ENCODE data around the gene LRRC75A. TPM values are rescaled to one million over a fixed set of nuclear protein-coding genes. Genes with fewer than 3 reads are reported as not detected.

The LRRC75A gene
- total RNA-seq, 2 donors from 2014 or later: 0.93 to 2.6 TPM

GRCh38 chr17:16492613-16493530 is 879 bp upstream of the LRRC75A start:
- Histone ChIP-seq H3K4me1 (peaks cover 0 to 12% of the 10 kb centered on the region in 2 donors), H3K36me3 (no peaks in the 10 kb centered on the region), H3K4me3 (peak overlapping the region; percentile 52), H3K27me3 (no peaks in the 10 kb centered on the region), H3K27ac (no peak overlapping the region), H3K9me3 (no peaks in the 10 kb centered on the region)
- no peak for TF ChIP-seq CTCF (IDR thresholded peaks at IDR 0.05)
- no peak for DNase-seq (ENCODE audit: low spot score)

- no peak for TF ChIP-seq CTCF (IDR thresholded peaks at IDR 0.05)
- DNase-seq (ENCODE audit: low spot score): no peak
- H3K27ac ChIP-seq: no peak overlapping the region
Measured at GRCh38 chr17:16491131-16491702, 776 bp downstream of the LRRC75A start.

GRCh38 chr17:16489431-16489830 is 2.6 kb downstream of the LRRC75A start:
- no peak for TF ChIP-seq CTCF (IDR thresholded peaks at IDR 0.05)

More at GRCh38 chr17:16491131-16491702, 776 bp downstream of the LRRC75A start:
- H3K9me3 ChIP-seq: no peaks in the 10 kb centered on the region
- H3K27me3 ChIP-seq: no peaks in the 10 kb centered on the region
- H3K4me1 ChIP-seq: peaks cover 0 to 24% of the 10 kb centered on the region in 2 donors
- peak overlapping the region; percentile 52 for H3K4me3 ChIP-seq
- H3K36me3 ChIP-seq: no peaks in the 10 kb centered on the region

GRCh38 chr17:16488968-16489337 is 3.0 kb downstream of the LRRC75A start:
- no peaks in the 10 kb centered on the region for H3K36me3 ChIP-seq
- DNase-seq (ENCODE audit: low spot score): no peak
- H3K9me3 ChIP-seq: no peaks in the 10 kb centered on the region
- H3K4me1 ChIP-seq: peaks cover 0 to 45% of the 10 kb centered on the region in 2 donors
- H3K27me3 ChIP-seq: no peaks in the 10 kb centered on the region
- no peak overlapping the region for H3K4me3 ChIP-seq
- no peak overlapping the region for H3K27ac ChIP-seq
- TF ChIP-seq CTCF (IDR thresholded peaks at IDR 0.05): no peak

More at GRCh38 chr17:16489431-16489830, 2.6 kb downstream of the LRRC75A start:
- Histone ChIP-seq H3K4me1 (peaks cover 0 to 42% of the 10 kb centered on the region in 2 donors), H3K4me3 (no peak overlapping the region), H3K36me3 (no peaks in the 10 kb centered on the region), H3K9me3 (no peaks in the 10 kb centered on the region), H3K27me3 (no peaks in the 10 kb centered on the region), H3K27ac (no peak overlapping the region)
- no peak for DNase-seq (ENCODE audit: low spot score)

- peaks cover 0 to 45% of the 10 kb centered on the region in 2 donors for H3K4me1 ChIP-seq
- DNase-seq (ENCODE audit: low spot score): no peak
- no peak overlapping the region for H3K27ac ChIP-seq
- no peak overlapping the region for H3K4me3 ChIP-seq
- no peak for TF ChIP-seq CTCF (IDR thresholded peaks at IDR 0.05)
- H3K27me3 ChIP-seq: no peaks in the 10 kb centered on the region
- no peaks in the 10 kb centered on the region for H3K9me3 ChIP-seq
- no peaks in the 10 kb centered on the region for H3K36me3 ChIP-seq
Measured at GRCh38 chr17:16488186-16488967, 3.6 kb downstream of the LRRC75A start.

Data from right atrium auricular region (tissue), 2 donors.